ENCODE data around the gene SLC26A2.

Gene SLC26A2

GRCh38 chr5:149960272-149961185, at the start of gene SLC26A2:
Gene SLC26A2 (plus strand): TSS chr5:149960758. CDS start chr5:149977653, 16,895 bp downstream.
- peak; percentile 89 to 94 for DNase-seq

GRCh38 chr5:149911031-149911430, 49.5 kb upstream of the SLC26A2 start:
- DNase-seq = no peak

- DNase-seq = no peak
These were observed 48.2 kb upstream of the SLC26A2 start for GRCh38 chr5:149912226-149912871.

- DNase-seq = no peak
These were observed 46.8 kb upstream of the SLC26A2 start for GRCh38 chr5:149913436-149914419.

GRCh38 chr5:149915392-149916260, 44.9 kb upstream of the SLC26A2 start:
- no peak for DNase-seq

GRCh38 chr5:149916334-149917072, 44.1 kb upstream of the SLC26A2 start:
- no peak for DNase-seq

GRCh38 chr5:149917073-149917676, 43.4 kb upstream of the SLC26A2 start:
- DNase-seq = no peak

GRCh38 chr5:149921597-149921996, 39.0 kb upstream of the SLC26A2 start:
- DNase-seq = no peak

- DNase-seq = no peak
These were observed 37.6 kb upstream of the SLC26A2 start for GRCh38 chr5:149922950-149923349.

GRCh38 chr5:149924486-149924885, 36.1 kb upstream of the SLC26A2 start:
- peak in 1 of 2 experiments; percentile 4 for DNase-seq

- DNase-seq = no peak
These were observed 30.4 kb upstream of the SLC26A2 start for GRCh38 chr5:149930043-149930748.

- DNase-seq = no peak
These were observed 29.6 kb upstream of the SLC26A2 start for GRCh38 chr5:149930749-149931574.

GRCh38 chr5:149931992-149932436, 28.5 kb upstream of the SLC26A2 start:
- DNase-seq = peak in 1 of 2 experiments; percentile 41

- DNase-seq = peak; percentile 25 to 47
These were observed 27.9 kb upstream of the SLC26A2 start for GRCh38 chr5:149932445-149933350.

- DNase-seq = no peak
These were observed 25.1 kb upstream of the SLC26A2 start for GRCh38 chr5:149935431-149935901.

- DNase-seq = peak in 1 of 2 experiments; percentile 54
These were observed 24.4 kb upstream of the SLC26A2 start for GRCh38 chr5:149936044-149936699.

- no peak for DNase-seq
These were observed 23.9 kb upstream of the SLC26A2 start for GRCh38 chr5:149936700-149937091.
